ENCODE measurements around the gene DRC1. TPM values are rescaled to one million over a fixed set of nuclear protein-coding genes. Genes with fewer than 3 reads are reported as not detected.

The DRC1 gene
- total and polyA plus RNA-seq, 8 donors = 0.19 to 0.54 TPM; not detected in 6

GRCh38 chr2:26483516-26483915, 81.8 kb downstream of the DRC1 start:
- ATAC-seq = peak; percentile 45 to 76 (median 58)

DNA sequence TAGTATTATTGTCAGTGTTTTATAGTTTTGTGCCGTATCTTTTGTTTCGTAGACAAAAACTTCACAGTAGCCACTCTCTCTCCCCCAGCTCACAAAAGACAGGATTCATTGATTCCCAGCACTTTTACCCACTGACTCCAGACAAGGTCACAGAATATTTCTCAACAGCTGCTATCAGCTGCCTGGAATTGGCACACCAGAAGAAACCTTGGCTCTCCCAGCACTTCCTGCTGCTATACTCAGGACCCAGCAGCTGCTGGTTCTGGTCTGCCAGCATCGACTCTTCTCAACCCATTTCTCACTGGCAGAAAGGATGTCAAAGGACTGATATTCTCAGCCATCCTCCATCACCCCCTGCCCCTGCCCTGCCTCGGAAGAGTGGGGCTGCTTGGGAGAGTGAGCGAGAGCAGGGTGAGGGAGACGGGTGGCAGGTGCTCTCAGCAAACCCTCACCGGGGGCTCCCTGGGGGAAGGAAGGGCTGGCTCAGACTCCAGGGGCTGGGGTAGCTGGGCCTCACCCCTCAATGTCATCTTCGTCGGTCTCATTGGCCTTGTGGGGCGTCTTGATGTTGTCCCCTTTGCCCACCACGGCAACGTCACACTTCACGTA, 82.3 kb downstream of the DRC1 start:
- Histone ChIP-seq H3K27me3 (no peaks in the 10 kb centered on the region), H3K4me1 (peaks cover 8 to 15% (median 11%) of the 10 kb centered on the region in 3 donors), H3K9me3 (no peaks in the 10 kb centered on the region), H3K36me3 (no peaks in the 10 kb centered on the region), H3K27ac (peak overlapping the region in 3 of 4 donors; percentile 8 to 78 (median 51)), H3K4me3 (no peak overlapping the region)
- ATAC-seq (peak; percentile 91 to 94 (median 92)), DNase-seq (peak; percentile 50 to 69 (median 58)), FAIRE-seq (no peak)
- TF ChIP-seq, protein P1, sequence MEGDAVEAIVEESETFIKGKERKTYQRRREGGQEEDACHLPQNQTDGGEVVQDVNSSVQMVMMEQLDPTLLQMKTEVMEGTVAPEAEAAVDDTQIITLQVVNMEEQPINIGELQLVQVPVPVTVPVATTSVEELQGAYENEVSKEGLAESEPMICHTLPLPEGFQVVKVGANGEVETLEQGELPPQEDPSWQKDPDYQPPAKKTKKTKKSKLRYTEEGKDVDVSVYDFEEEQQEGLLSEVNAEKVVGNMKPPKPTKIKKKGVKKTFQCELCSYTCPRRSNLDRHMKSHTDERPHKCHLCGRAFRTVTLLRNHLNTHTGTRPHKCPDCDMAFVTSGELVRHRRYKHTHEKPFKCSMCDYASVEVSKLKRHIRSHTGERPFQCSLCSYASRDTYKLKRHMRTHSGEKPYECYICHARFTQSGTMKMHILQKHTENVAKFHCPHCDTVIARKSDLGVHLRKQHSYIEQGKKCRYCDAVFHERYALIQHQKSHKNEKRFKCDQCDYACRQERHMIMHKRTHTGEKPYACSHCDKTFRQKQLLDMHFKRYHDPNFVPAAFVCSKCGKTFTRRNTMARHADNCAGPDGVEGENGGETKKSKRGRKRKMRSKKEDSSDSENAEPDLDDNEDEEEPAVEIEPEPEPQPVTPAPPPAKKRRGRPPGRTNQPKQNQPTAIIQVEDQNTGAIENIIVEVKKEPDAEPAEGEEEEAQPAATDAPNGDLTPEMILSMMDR (IDR thresholded peaks at IDR 0.05) = no peak
- 45 to 48% methylated on average over 13 of the region's 13 CpGs for WGBS, 2 donors
- intact Hi-C loops (cut with DNase I) = no loop called here

More at GRCh38 chr2:26483516-26483915, 81.8 kb downstream of the DRC1 start:
- intact Hi-C loops (cut with DNase I) = no loop called here
- FAIRE-seq (no peak), DNase-seq (peak in 3 of 6 donors; percentile 34 to 39 (median 37))
- Histone ChIP-seq H3K4me3 (no peak overlapping the region), H3K36me3 (no peaks in the 10 kb centered on the region), H3K4me1 (peaks cover 8 to 15% (median 11%) of the 10 kb centered on the region in 3 donors), H3K9me3 (no peaks in the 10 kb centered on the region), H3K27me3 (no peaks in the 10 kb centered on the region), H3K27ac (peak overlapping the region in 3 of 4 donors; percentile 8 to 78 (median 51))
- TF ChIP-seq, protein P1 (IDR thresholded peaks at IDR 0.05) = no peak
- WGBS, 2 donors = 30 to 31% methylated on average over 11 of the region's 11 CpGs

- H3K4me3 ChIP-seq = no peak overlapping the region
- ATAC-seq = no peak
- H3K27ac ChIP-seq = peak overlapping the region in 2 of 4 donors; percentile 8 to 78
- no peaks in the 10 kb centered on the region for H3K27me3 ChIP-seq
- 93 to 94% methylated on average over 4 of the region's 4 CpGs for WGBS, 2 donors
- intact Hi-C loops (cut with DNase I) = no loop called here
- FAIRE-seq = no peak
- TF ChIP-seq, protein P1 (IDR thresholded peaks at IDR 0.05) = no peak
- no peaks in the 10 kb centered on the region for H3K36me3 ChIP-seq
- H3K4me1 ChIP-seq = peaks cover 8 to 15% (median 11%) of the 10 kb centered on the region in 3 donors
- H3K9me3 ChIP-seq = no peaks in the 10 kb centered on the region
- DNase-seq = peak in 1 of 6 donors; percentile 45
These were observed 82.9 kb downstream of the DRC1 start for GRCh38 chr2:26484579-26484978.

GRCh38 chr2:26485099-26485498, 83.4 kb downstream of the DRC1 start:
- H3K9me3 ChIP-seq = no peaks in the 10 kb centered on the region
- ATAC-seq = no peak
- peaks cover 8 to 15% (median 11%) of the 10 kb centered on the region in 3 donors for H3K4me1 ChIP-seq
- no peak overlapping the region for H3K4me3 ChIP-seq
- no peak overlapping the region for H3K27ac ChIP-seq
- no peaks in the 10 kb centered on the region for H3K36me3 ChIP-seq
- no peak for DNase-seq
- intact Hi-C loops (cut with DNase I) = no loop called here
- no peaks in the 10 kb centered on the region for H3K27me3 ChIP-seq
- WGBS, 2 donors = 90 to 92% methylated on average over 2 of the region's 2 CpGs
- FAIRE-seq = no peak
- TF ChIP-seq, protein P1 (IDR thresholded peaks at IDR 0.05) = no peak

All from pancreas (tissue), 10 donors.